HG02885 (cell line): ENCODE results near the gene FAM98C.

ENCODE experiments used
- ATAC-seq: cut with Tn5 transposase; IDR thresholded peaks from one replicate; pipeline ENCODE4 v1.9.1; 2021; ENCODE audit warnings: mild to moderate bottlenecking; ENCODE audit not compliant: unreplicated experiment, poor library complexity

FAM98C gene

DNA sequence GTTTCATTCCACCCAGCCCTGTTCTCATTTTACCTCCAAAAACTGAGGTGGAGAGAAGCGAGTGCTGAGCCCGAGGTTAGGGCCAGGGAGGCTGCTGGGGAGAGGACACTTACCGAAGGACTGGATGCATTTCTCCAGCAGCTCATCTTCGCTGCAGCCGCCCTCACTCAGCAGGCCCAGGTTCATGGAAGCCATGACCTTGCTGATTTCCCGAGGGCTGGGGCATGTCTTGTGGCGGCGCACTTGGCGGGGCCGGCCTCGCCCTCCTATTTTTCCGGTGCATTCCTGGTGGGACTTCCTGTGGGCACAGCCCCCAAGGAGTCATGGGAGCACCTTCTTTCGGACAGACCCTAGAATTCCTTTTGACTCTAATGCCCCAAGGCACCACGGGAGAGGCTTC lies 19.0 kb downstream of the FAM98C start:
- no peak for ATAC-seq

DNA sequence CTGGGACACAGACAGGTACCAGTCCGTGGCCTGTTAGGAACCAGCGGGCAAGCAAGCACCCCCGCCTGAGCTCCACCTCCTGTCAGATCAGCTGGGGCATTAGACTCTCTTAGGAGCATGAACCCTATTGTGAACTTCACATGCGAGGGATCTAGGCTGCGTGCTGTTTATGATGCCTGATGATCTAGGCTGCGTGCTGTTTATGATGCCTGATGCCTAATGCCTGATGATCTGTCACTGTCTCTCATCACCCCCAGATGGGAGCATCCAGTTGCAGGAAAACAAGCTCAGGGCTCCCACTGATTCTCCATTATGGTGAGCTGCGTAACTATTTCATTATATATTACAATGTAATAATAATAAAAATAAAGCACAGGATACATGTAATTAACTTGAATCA lies 19.5 kb downstream of the FAM98C start:
- ATAC-seq = no peak

DNA sequence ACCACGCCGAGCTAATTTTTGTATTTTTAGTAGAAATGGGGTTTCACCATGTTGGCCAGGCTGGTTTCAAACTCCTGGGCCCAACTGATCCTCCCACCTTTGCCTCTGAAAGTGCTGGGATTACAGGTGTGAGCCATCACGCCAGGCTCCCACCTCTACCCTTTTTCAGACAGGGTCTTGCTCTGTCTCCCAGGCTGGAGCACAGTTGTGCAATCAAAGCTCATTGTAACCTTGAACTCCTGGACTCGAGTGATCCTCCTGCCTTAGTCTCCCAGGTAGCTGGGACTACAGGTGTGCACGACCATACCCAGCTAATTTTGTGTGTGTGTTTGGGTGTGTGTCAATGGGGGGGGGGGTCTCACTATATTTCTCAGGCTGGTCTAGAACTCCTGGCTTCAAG lies 21.4 kb downstream of the FAM98C start:
- ATAC-seq = no peak

DNA sequence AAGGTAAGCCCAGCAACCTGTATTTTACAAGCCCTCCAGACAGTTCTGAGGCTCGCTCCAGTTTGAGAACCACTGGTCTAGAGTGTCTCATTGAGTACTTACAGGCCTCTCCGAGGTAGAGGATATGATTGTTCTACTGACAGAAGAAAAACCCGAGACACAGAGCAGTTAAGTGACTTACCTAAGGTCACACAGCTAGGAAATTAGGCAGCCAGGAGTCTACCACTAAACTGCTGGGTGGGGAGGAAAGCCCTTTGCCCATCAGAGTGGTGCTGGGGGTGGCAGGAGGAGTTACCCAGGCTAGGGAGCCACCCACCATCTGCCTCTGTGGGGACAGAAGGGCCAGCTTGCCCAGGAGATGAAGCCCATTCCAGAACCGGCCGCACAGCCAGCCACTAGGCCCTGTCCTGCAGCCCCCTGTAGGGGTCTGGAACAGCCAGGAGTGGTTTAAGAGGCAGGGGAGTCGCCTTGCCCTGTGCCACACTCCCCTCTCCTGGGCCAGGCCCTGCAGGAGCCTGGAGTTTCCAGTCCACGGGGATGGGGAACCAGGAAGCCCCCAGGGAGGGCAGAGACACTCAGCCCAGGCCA lies 22.4 kb downstream of the FAM98C start:
- ATAC-seq = no peak

DNA sequence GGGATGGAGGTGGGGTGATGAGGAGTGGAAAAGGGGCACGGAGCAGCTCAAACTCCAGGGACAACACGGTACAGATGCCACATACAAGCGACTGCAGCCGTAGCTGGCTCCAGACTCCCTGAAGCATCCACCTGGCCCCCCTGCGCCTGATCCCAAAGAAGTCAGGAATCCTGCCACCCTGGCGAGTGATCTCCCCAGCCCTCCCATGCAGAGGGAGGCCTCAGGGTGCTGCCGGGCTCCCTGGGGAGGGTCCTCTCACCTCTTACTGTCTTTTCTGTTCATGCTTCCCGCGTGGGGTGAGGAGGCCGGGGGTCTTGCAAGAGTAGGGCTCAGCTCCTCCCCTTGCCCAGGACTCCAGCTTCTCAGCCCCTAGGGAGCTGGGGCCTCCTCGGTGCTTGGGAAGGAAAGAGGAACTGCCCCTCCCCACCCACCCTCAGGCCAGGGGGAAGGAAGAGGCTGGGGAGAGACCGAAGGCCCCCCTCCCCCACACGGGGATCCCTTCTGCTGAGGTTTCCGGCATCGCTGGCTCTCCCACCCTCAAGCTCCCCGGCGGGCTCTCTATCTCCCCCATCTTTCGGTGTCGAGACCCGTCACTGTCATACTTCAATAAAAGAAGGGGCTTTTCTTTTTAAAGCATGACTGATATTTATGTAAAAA lies 23.0 kb downstream of the FAM98C start, which contains the start of gene RASGRP4:
RASGRP4 (minus strand) TSS at position 410 of the 657 bp plus-strand sequence; CDS start at position 282, 128 bp downstream.
- ATAC-seq = no peak

DNA sequence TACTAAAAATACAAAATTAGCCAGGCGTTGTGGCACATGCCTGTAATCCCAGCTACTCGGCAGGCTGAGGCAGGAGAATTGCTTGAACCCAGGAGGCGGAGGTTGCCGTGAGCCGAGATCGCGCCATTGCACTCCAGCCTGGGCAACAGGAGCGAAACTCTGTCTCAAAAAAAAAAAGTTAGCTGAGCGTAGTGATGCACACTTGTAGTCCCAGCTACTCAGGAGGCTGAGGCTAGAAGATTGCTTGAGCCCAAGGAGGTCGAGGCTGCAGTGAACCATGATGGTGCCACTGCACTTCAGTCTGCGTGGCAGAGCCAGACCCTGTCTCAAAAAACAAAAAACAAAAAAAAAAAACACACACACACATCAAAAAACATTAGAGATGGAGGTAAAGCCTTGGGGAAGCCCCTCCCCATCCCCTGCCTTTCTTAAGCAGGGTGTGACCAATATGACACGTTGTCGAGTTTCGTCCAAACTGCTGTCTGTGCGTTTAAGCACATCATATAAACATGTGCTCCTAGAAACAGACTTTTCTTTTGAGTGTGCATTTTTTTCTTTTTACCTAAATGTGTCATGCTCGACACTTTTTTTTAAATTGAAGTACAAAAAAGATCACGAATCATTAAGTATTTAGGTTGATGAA lies 24.3 kb downstream of the FAM98C start:
- peak; percentile 43 for ATAC-seq

DNA sequence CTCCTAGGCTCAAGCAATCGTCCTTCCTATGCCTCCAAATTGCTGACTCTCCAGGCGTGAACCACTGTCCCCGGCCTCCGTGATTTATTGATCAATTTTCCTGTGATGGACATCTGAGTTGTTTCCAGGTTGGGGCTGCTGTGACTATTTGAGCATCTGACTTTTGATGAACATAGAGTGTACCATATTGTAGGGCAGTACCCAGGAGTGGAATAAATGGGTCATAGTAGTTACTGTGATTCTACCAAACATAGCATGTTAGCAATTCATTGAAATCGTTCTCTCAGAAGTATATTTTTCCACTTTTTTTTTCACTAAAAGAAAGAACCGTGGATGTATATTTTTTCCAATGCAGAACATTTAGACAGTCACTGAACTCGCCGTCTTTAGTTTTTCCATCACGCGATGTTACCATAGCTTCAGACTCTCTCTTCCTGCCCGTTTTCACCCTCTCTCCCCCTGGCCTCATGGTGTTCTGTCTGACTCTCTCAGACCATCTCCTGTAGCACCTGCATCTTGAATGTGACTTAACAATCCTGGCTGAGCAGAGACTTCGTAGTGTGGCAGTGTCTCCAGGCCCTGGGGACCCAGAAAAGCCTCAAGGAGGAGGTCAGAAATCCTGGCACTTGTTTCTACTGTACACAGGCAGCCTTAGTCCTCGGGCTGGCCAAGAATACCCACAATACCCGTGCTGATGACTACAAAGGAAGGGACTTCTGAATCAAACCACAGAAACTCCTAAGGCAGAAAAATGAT lies 26.3 kb downstream of the FAM98C start:
- no peak for ATAC-seq

DNA sequence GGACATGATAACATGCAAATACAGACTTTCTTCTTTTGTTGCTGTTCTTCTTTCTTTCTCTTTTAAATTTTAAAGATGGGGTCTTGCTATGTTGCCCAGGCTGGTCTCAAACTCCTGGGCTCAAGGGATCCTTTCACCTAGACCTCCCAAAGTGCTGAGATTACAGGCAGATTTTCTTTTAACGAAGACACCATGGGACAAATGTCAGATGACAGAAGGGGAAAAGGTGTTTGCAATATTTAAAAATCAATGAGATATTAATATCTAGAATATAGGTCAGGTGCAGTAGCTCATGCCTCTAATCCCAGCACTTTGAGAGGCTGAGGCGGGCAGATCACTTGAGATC lies 26.9 kb downstream of the FAM98C start:
- ATAC-seq = no peak

DNA sequence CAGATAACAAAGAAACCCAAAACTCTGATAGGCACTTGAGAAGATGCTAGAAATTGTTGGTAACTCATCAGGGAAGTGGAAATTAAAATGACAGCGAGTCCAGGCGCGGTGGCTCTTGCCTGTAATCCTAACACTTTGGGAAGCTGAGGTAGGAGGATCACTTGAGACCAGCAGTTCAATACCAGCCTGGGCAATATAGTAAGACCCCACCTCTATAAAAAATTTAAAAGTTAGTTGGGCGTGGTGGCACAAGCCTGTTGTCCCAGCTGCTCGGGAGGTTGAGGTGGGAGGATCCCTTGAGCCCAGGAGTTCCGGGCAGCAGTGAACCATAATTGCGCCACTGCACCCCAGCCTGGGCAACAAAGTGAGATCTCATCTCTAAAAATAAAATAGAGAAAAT lies 28.0 kb downstream of the FAM98C start:
- no peak for ATAC-seq

DNA sequence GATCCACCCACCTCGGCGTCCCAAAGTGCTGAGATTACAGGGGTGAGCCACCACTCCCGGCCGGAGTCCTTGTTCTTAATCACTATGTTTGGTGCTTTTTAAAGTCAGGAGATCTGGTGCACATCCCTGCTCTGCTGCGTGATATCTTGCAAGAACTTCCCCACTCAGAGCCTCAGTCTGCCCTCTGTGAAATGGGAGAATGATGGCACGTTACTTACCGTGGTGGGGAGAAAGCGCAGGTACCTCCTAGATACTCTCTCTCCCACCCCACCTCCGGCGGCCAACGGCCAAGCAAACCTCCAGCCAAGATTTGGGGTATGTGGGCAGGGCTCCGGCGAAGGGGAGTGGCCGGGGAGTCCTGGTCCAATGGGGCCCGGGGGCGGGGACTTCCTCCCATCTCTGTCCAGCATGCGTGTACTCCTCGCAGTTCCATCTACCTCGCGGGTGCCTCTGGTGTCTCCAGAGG lies 30.4 kb downstream of the FAM98C start, which contains the start of gene RYR1:
RYR1 (plus strand) TSS at position 424 of the 466 bp plus-strand sequence. CDS start 139 bp downstream, outside the sequence.
- ATAC-seq = no peak

DNA sequence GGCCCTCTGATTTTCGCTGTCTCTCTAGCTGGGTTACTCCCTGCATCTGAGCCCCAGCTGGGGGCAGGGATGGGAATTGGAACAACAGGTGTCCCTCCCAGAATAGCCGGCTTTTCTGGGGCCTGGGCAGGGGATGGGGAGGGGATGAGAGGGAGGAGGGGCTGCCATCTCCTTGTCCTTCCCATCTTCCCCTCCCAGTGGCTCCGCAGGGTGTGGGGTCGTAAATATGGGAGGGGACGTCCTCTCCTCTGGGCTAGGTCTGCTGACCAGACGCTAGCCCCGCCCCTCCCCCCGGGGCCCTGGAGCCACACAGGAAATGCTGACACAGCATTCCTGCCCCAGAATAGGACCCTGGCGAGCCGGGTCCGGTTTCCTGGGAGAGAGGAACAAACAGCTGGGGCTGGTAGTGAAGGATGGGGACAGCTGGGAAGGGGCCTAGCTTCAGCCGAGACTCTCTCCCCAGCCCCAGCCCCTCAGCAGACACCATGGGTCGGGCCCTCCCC lies 31.7 kb downstream of the FAM98C start:
- no peak for ATAC-seq

DNA sequence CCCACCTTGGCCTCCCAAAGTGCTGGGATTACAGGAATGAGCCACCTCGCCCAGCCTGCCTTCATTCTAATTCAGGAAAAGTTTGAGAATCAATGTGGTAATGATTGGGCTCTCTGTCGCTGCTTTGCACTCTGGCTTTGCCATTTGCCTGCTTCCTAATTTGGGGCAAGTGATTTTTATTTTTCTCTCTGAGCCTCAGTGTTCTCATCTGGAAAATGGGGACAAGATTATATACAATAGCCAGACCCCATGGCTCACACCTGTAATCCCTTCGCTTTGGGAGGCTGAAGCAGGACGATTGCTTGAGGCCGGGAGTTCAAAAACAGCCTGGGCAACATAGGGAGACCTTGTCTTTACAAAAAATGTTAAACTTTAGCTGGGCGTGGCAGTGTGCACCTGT lies 34.4 kb downstream of the FAM98C start:
- ATAC-seq = no peak

DNA sequence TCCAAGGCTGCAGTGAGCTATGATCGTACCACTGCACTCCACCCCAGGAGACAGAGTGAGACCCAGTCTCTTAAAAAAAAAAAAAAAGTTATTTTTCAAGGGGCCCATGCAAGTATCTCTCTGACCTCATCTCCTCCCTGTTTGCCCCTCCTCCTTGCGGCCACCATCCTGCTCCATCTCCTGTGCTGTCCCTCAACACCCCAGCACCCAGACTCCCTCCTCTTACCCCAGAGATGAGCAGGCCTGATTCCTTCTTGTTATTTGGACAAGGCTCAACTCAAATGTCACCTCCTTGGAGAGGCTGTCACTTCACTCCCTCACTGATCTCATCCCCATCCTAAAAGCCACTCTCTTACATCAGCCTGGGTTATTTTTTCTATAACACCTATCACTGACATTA lies 35.0 kb downstream of the FAM98C start:
- ATAC-seq = no peak

DNA sequence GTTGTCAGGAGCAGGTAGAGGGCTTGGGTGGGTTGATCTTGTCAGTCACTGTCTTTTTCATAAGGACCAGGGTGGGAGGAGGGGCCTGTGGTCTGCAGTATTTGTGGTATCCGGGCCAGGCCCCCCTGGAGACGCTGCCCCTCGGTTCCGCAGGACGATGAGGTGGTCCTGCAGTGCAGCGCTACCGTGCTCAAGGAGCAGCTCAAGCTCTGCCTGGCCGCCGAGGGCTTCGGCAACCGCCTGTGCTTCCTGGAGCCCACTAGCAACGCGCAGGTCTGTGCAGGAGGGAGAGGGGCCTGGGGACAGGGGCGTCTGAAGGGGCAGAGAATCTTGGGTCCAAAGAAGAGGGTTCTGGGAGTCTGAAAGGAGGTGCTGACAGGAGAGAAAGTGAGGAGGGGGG lies 37.7 kb downstream of the FAM98C start:
- no peak for ATAC-seq

DNA sequence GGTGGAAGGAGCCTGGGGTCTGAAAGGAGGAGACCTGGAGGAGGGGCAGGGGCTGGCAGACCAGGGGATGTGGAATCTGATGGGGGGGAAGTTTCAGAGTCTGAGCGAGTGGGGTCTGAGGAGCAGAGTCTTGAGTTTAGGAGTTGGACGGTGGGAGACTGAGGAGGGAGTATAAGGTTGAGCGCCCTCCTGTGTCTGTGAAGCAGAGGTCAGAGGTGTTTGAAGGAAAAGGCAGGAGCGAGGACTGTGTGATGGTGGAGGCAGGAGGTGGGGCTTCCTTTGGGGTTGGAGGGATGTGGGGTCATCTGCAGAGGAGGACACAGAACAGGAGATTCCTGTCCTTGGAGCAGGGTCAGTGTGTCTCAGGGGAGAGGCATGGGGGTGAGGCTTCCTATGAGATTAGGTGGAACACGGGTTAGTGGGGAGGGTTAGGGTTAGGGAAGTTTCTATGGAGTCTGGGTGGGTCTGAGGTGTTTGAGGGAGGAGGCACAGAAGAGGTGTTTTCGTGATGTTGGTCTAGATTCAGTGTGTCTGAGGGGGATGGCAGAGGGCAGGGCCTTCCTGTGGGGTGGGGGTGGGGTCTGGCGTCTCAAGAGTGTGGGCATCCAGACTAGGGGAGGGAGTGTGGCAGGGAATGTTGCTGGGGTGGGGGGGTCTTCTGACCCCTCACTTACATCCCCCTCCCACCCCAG lies 38.9 kb downstream of the FAM98C start:
- no peak for ATAC-seq

DNA sequence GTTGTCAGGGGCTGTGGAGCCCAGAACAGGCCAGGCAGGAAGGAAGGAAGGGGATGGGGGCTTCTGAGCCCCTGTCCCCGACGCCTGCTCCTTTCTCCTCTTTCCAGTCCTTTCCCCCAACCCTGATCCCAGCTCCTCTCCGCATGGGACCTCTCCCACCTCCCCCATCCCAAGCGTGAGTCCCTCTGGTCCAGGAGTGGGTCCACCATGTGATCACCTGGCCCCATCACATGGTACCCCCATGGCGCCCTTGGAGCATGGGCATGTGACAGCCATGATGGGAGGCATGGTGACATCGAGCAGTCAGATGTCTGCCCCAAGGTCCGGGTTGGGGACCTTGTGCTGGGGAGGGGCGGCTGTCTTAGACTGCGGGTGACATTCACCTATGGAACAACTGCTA lies 39.8 kb downstream of the FAM98C start:
- ATAC-seq = no peak

DNA sequence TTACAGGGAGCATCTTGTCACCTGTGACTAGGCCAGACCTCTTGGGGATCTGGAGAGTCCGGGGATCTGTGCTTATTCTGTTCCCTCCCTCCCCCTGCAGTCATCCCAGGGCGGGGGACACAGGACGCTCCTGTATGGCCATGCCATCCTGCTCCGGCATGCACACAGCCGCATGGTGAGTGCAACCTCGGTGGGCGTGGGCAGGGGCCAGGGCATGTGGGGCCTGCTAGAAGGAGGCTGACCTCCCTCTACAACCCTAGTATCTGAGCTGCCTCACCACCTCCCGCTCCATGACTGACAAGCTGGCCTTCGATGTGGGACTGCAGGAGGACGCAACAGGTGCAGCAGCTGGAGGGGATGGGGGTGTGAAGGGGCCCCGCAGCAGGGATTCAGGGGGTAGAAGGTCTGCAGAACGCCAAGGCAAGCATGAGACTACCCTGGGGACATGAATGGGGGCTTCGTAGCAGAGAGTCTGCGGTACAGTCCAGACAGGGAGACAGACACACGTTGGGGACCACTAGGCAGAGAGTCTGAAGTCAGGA lies 40.6 kb downstream of the FAM98C start:
- ATAC-seq = no peak

DNA sequence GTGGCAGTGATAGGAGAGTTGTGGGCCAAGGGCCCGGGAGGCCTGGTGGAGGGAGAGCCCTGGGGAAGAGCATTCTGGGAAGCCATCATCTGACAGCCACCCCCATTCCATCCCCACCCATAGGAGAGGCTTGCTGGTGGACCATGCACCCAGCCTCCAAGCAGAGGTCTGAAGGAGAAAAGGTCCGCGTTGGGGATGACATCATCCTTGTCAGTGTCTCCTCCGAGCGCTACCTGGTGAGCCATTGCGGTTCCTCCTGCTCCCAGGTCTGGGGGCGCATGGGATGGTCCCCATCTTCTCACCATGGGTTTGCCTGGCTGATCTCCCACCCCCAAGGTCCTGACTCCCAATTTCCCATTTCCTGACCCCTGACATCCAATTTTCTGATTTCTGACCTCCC lies 41.1 kb downstream of the FAM98C start:
- no peak for ATAC-seq

DNA sequence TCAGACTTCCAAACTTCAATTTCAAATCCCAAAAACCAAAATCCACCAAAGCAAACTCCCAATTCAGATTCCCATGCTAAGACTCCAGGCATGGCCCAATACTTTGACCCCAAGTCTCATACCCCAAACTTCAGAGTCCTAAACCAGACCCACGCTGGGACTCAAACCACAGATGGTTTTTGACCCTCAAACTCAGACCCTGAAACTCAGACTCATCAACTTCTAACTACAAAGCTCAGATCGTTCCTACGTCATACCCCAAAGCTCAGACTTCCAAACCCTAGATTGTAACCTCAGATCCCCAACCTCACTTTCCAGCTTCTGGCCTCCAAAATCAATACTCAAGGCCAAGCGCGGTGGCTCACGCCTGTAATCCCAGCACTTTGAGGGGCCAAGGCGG lies 42.5 kb downstream of the FAM98C start:
- ATAC-seq = no peak

DNA sequence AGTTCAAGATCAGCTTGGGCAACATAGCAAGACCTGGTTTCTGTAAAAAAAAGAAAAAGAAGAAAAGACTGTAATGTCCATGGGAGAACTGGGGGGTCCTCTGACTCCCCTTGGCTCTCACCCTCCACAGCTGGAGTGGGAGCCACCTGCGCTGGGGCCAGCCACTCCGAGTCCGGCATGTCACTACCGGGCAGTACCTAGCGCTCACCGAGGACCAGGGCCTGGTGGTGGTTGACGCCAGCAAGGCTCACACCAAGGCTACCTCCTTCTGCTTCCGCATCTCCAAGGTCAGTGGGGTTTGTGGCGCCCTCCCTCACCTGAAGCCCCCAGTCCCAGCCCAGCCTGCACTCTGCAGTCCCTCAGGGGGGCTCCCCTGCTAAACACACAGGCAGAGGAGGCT lies 45.3 kb downstream of the FAM98C start:
- no peak for ATAC-seq
